Thyroid gland (tissue), 4 donors: Measurements from ENCODE around the gene TGFB3.

Experiments
- CTCF ChIP-seq, 6 experiments: fragments of 200-600 bp in 3 of 6; fragments of 450-650 bp in 3 of 6; sonication (generic) in 3 of 6; IDR thresholded peaks; one replicate each; pipeline ENCODE4 v1.5.1; 2016 to 2019; ENCODE audit warnings: antibody characterized with exemption in 6 of 6, mild to moderate bottlenecking in 2 of 6, inconsistent platforms in 1 of 6, moderate library complexity in 1 of 6
- POLR2A ChIP-seq, 2 donors: fragments of 450-650 bp; IDR thresholded peaks; one replicate each; pipeline ENCODE4 v1.6.1; 2017; ENCODE audit warnings: antibody characterized with exemption in 2 of 2, mild to moderate bottlenecking in 2 of 2, moderate library complexity in 1 of 2

- TF ChIP-seq CTCF (IDR thresholded peaks at IDR 0.05) (no peak), POLR2A (IDR thresholded peaks at IDR 0.05) (no peak)
These were observed 12.7 kb downstream of the TGFB3 start for GRCh38 chr14:75969126-75969525.
